ENCODE results near the gene TRIM17.

The TRIM17 gene

DNA sequence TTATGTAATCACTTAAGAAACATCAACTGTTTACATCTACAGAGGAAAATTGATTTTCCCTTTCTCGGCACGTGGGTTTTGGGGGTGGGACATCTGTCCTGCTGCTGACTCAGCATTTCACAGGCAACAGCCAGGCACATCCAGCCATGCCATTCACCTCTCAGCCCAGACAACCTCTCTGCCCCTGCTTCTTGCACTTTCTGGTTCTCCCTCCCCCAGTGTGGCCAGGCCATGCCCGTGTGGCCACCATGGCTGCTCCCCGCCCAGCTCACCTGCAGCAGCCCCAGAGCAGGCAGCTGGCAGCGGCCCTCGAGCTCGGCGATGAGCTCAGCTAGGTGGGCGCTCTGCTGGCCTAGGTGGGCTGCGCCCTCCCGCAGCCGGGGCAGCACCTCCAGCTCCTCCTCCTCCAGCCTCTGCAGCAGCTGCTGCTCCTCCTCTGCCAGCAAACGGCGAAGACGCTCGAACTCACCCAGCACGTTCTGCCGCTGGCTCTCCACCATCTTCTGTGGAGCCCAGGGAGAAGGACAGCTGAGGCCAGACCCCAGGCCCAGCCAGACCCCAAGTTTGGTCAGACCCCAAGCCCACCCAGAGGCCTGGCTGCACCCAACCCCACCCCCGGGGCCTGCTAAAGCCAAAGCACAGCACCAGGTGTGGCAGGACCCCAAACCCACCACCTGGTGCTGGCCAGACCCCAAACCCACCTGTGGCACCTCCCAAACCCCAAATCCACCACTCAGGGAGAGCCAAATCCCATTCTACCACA is 15.8 kb downstream of the TRIM17 start:
- no peak for DNase-seq

- DNase-seq, result no peak
Measured at GRCh38 chr1:228400237-228400651, 16.4 kb downstream of the TRIM17 start.

GRCh38 chr1:228399531-228400236 is 17.0 kb downstream of the TRIM17 start:
- no peak for DNase-seq

DNA sequence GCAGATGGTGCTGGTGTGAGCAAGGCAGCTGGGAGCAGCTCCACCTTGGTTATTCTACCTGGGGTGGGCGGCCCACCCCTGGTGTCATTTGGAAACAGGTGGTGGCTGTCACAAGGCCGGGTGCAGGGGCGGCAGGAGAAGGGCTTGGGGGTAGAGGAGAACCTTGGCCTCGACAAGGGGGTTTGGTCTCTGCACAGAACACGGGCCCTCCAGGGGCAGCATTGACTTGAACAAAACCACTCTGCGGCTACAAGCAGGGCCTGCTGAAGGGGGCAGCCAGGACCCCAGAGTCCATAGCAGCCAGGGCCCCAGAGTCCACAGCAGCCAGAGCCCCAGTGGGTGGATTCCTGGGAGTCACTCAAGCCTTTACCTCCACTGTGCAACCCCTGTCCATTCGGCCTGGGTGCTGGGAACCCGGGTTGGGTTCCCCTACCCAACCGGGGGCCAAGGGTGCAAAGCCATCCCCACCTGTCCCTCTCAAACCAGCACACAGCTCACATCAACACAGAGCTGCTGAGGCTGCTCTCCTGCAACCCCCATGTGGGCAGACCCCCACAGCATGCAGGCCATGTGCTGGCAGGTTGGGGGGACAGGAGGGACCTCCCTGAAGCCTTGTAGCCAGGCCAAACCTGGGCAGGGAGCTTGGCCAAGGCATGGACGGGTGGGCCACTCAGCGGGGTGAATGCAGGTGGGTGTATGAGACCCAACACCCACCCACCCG is 17.8 kb downstream of the TRIM17 start:
- DNase-seq, result no peak

DNA sequence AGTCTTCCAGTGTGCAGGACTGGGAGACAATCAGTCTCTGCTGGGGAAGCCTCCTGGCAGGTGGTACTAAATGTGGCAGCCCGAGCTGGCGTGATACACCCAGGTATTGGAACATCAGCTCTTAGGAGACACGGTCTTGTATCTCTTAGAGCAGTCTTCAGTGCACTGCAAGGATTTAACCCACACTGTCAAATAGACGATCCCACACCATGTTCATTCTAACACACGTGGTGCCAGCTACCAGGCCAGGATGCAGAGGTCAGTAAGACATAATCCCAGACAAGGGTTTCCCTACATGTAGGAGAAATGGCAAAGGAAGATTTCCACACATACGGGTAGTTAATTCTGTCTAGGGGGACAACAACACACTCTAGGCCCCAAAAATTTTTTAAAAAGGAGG is 18.7 kb downstream of the TRIM17 start:
- DNase-seq, result no peak

GRCh38 chr1:228396770-228397662 is 19.6 kb downstream of the TRIM17 start:
- DNase-seq, result no peak

GRCh38 chr1:228394571-228395394 is 21.9 kb downstream of the TRIM17 start:
- DNase-seq, result no peak

- no peak for DNase-seq
Measured at GRCh38 chr1:228393811-228394570, 22.7 kb downstream of the TRIM17 start.

DNA sequence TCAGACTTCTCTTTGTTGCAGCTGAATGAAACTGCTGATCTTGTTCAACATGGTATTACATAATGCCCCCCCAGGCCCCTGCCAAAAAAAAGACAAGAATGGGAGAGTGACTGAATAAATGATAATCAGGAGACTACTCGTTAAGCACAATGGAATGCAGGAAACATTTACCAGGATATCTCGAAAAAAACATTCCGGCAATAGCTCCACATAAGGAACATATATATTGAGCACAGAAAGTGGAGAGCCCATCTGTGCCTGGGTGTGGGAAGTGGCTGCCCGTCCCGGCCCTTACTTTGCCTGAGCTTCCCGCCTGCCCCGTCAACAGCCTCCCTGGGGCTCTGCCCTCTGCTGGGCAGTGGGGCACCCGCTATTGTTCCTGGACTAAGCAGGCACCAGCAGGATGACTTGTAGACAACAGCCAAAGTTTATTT is 23.4 kb downstream of the TRIM17 start:
- no peak for DNase-seq

DNA sequence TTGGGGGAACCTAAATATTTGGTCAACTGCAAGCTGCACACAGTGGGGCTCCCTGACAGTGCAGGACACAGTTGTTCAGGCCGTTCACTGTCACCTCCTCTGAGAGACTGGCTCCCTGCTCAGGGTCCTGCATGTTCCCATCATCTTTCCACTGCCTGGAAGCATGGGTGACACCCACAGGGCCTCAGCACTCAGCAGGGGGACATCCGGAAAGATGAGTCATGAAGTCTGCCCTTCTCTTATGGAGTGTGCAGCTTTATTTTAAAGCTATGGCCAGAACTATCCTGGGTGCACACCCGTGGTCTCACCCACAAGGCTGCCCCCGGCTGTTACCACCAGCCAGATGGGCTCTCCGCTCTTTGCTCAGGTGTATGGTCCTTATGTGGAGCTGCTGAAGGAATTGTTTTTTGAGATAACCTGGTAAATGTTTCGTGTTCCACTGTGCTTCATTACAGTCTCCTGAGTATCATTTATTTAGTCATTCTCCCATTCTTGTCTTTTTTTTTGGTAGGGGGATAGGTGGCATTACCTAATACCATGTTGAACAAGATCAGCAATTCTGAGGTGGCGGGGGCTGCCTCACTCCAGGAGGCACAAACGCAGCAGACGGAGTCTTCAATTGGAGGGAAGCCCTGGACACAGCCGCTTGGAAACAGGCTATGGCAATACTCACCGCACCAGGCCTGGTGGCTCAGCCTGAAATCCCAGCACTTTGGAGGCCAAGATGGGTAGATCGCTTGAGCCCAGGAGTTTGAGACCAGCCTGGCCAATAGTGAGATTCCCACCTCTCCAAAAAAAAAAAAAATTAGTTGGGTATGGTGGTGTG is 24.3 kb downstream of the TRIM17 start:
- DNase-seq, result no peak

GRCh38 chr1:228391411-228392020 is 25.1 kb downstream of the TRIM17 start:
- no peak for DNase-seq

DNA sequence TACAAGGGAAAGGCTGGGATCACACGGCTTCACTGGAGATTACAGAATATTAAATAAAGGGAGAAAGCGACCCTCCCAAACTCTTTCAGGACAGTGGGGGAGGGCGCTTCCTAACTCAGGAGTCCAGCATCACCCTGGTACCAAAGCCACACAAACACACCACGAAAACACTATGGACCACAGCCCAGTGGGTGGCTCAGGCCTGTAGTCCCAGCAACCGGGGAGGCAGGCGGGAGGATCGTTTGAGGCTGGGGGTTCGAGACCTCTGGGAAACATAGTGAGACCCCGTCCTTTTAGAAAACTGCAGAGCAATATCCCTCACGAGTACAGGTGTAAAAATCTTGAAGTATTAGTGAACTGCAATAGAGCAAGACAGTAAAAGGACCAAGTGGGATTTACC is 26.0 kb downstream of the TRIM17 start:
- no peak for DNase-seq

DNA sequence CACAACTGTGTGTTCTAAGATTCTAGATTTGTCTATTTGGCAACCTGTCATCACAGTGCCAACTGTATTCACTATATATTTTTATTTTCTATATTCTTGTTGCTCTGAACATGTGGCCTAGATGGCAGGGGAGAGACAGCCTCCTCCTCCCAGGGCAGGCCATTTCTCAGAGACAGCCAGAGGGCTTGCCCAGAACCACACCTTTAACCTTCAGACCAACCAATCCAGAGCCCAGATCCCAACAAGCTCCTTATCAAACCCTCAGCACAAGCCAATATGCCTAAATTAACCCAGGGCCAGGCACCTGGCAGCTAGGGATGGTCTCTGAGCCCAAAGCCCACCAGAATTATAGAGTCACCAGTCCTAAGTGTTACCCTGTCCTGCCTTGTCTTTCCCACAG is 29.3 kb downstream of the TRIM17 start:
- no peak for DNase-seq

DNA sequence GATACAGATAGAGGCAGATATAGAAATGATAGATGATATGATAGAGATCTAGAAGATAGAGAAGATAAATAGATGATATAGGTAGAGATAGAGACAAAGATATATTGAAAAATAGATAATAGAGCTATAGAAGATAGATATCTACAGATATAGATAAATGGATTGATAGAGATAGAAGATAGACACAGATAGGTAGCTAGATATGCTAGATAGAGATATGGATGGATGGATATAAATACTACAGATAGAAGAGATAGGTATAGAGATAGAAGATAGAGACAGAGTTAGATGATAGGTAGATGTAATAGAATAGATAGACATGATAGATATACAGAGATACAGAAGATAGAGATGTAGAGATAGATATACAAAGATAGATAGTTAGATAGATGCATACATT is 31.4 kb downstream of the TRIM17 start:
- DNase-seq, result no peak

GRCh38 chr1:228383773-228384172 is 32.9 kb downstream of the TRIM17 start:
- no peak for DNase-seq

DNA sequence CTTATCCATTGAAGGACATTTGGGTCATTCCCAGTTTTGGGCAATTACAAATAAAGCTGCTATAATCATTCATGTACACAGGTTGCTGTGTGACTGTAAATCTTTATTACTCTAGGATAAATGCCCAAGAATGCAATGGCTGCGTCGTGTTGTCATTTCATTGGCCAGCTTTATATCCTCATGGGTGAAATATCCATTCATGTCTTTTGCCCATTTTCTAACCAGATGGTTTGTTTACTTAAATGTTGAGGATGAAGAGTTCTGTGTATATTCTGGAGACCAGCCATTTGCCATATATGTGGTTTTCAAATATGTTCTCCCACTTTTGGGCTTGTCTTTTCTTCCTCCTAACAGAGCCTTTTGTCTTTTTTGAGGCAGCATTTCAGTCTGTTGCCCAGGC is 35.3 kb downstream of the TRIM17 start:
- DNase-seq, result no peak

DNA sequence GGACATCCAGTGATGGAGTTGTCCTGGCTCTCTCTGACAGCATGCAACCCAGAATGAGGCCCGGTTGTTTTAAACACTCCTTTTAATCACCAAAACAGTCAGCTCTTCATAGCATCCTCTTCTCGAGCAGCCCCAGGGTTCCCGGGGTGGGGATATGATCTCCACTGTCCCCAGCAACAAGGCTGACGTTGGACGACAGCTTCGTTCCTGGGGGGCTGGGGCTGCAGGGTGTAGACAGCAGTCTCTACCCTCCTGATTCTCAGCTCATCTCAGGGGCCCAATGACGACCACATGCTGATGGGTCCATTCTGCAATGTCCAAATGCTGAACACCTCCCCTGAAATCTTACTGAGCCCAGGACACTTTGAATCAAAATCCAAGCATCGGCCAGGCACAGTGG is 37.0 kb downstream of the TRIM17 start:
- no peak for DNase-seq

DNA sequence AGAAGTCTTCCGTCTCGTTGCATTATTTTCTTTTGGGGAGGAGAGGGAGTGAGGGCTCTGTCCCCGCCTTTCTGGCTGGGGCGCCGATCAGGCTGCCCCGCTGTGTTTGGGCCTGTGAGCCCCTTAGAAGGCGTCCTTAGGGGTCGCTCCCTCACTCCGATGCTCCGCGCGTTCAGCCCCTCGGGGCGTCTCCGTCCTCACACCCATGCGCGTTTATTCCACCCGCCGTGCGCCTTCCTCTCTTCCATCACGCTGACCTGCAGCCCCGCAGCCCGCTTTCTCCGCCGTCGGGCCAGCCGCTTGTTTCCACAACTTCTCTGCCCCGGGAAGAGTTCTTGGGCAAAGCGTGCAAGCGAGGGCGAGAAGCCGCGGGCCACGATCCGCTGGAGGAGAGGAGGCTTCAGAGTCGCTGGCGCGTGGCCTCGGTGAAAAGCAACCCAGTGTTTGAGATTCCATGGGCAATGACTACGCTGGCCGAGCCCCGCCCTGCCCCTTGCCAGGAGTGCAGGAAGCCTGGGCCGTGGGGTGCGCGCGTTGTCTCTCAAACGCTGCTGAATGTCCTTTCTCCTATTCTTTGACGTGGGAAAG is 37.7 kb downstream of the TRIM17 start:
- DNase-seq, result peak; percentile 34

Measured in left hindlimb (tissue), 1 donor.